ENCODE measurements around the gene CDK5. TPM values are rescaled to one million over a fixed set of nuclear protein-coding genes. Genes with fewer than 3 reads are reported as not detected.

CDK5 gene
- total and polyA plus RNA-seq, 9 of the 15 experiments (the other 6 are each of a cell fraction or from before 2014, with no cell fraction given): 3.2 to 38.0 (median 27.5) TPM

- TF ChIP-seq REST (IDR thresholded peaks at IDR 0.05; ENCODE audit: borderline replicate concordance) (peak; percentile 66; the same call in 1 of the 2 replicates), REST (CRISPR knock-in tag; IDR thresholded peaks at IDR 0.05; ENCODE audit: low read depth) (no peak), NR0B1 (IDR thresholded peaks at IDR 0.05; ENCODE audit: partially characterized antibody) (no peak), STAT5B (CRISPR knock-in tag; IDR thresholded peaks at IDR 0.05) (no peak), TSHZ1 (CRISPR knock-in tag; IDR thresholded peaks at IDR 0.05) (0 out of 2 replicates have a peak, but pooled peaks have one; percentile 36), POLR2G (IDR thresholded peaks at IDR 0.05; ENCODE audit: low read depth, low read length) (peak; percentile 18; the same call in 1 of the 2 replicates), RAD21 (CRISPR knock-in tag; conservative IDR thresholded peaks at IDR 0.05 in 1 of 2, IDR thresholded peaks at IDR 0.05 in 1 of 2) (peak; percentile 64 to 76), ZNF263 (CRISPR knock-in tag; IDR thresholded peaks at IDR 0.05; ENCODE audit: borderline replicate concordance) (no peak), E2F6 (IDR thresholded peaks at IDR 0.05; ENCODE audit: borderline replicate concordance in 1 of 2, extremely low read depth in 1 of 2, insufficient read depth in 1 of 2, insufficient read length in 1 of 2, low read depth in 1 of 2, low read length in 1 of 2, poor library complexity in 1 of 2, severe bottlenecking in 1 of 2) (no peak), ZNF583 (CRISPR knock-in tag; IDR thresholded peaks at IDR 0.05) (0 out of 2 replicates have a peak, but pooled peaks have one; percentile 17), MTA2 (IDR thresholded peaks at IDR 0.05; ENCODE audit: low read depth) (no peak)
These were observed 44.8 kb downstream of the CDK5 start (continued) for GRCh38 chr7:151012911-151013347.

Data from K562 (cell line).